K562 (cell line): ENCODE results near the gene RHOBTB3. TPM values are rescaled to one million over a fixed set of nuclear protein-coding genes. Genes with fewer than 3 reads are reported as not detected.
"Not testable (repeated sequence)": the region's sequence is repeated elsewhere in the genome, so short reads cannot be mapped to it uniquely, and the experiment has no call there.

Experiments used
- ATF1 ChIP-seq, 2 experiments: fragments of 450-650 bp in 1 of 2; IDR thresholded peaks; 2 replicates each; pipeline ENCODE4 v1.6.1; 2016; ENCODE audit warnings: missing compliant biosample characterization in 1 of 2, missing genetic modification characterization in 1 of 2
- BACH1 ChIP-seq: fragments of 200-800 bp; sonication (Bioruptor generic); IDR thresholded peaks from 2 replicates; pipeline ENCODE4 v1.6.1; 2016; ENCODE audit warnings: missing genetic modification characterization, missing compliant biosample characterization
- BCL6 ChIP-seq: fragments of 250-450 bp; sonication (Bioruptor Pico); IDR thresholded peaks from 2 replicates; pipeline ENCODE4 v1.4.0; 2020
- CEBPB ChIP-seq: fragments of 450-650 bp; IDR thresholded peaks from 2 replicates; pipeline ENCODE4 v1.6.1; 2016; ENCODE audit warnings: missing genetic modification characterization, missing compliant biosample characterization
- DIDO1 ChIP-seq: fragments of 450-650 bp; IDR thresholded peaks from 2 replicates; pipeline ENCODE4 v1.6.1; 2016; ENCODE audit warnings: low read depth, missing biosample characterization, missing genetic modification characterization
- ELF2 ChIP-seq: fragments of 250-450 bp; sonication (Bioruptor Pico); IDR thresholded peaks from 2 replicates; pipeline ENCODE4 v1.5.0; 2021; ENCODE audit warnings: mild to moderate bottlenecking
- ELF4 ChIP-seq: fragments of 450-650 bp; formaldehyde crosslinking; IDR thresholded peaks from 2 replicates; pipeline ENCODE4 v1.4.0; 2022; ENCODE audit warnings: missing genetic modification characterization
- FOXA3 ChIP-seq, 2 experiments: fragments of 450-650 bp in 1 of 2; sonication (generic) in 1 of 2; formaldehyde crosslinking; IDR thresholded peaks in 1 of 2; conservative IDR thresholded peaks in 1 of 2; 2 replicates each; pipeline versions ENCODE4 v1.4.0 to v1.8.0; 2020 to 2022; ENCODE audit warnings: mild to moderate bottlenecking in 2 of 2, missing genetic modification reagents in 1 of 2
- GATAD2A ChIP-seq: fragments of 450-650 bp; IDR thresholded peaks from 2 replicates; pipeline ENCODE4 v1.6.1; 2017
- HMBOX1 ChIP-seq: sonication (generic); IDR thresholded peaks from 2 replicates; pipeline ENCODE4 v1.6.1; 2016
- NR2C2 ChIP-seq, 2 experiments: fragments of 200-800 bp in 1 of 2; sonication (Bioruptor generic) in 1 of 2; sonication (generic) in 1 of 2; formaldehyde crosslinking in 1 of 2; IDR thresholded peaks; 2 replicates each; pipeline versions ENCODE4 v1.6.1 to v1.8.0; 2016 to 2022; ENCODE audit warnings: mild to moderate bottlenecking in 1 of 2, missing compliant biosample characterization in 1 of 2, missing genetic modification characterization in 1 of 2, missing genetic modification reagents in 1 of 2
- OTX1 ChIP-seq: fragments of 450-650 bp; formaldehyde crosslinking; IDR thresholded peaks from 2 replicates; pipeline ENCODE4 v1.4.0; 2022; ENCODE audit warnings: mild to moderate bottlenecking
- PHTF2 ChIP-seq: fragments of 250-450 bp; sonication (Bioruptor Pico); IDR thresholded peaks from 2 replicates; pipeline ENCODE4 v1.5.0; 2021; ENCODE audit warnings: mild to moderate bottlenecking
- SMAD3 ChIP-seq: fragments of 450-650 bp; formaldehyde crosslinking; conservative IDR thresholded peaks from 2 replicates; pipeline ENCODE4 v1.4.0; 2020; ENCODE audit warnings: mild to moderate bottlenecking
- SMAD4 ChIP-seq: fragments of 250-450 bp; sonication (Bioruptor Pico); conservative IDR thresholded peaks from 2 replicates; pipeline ENCODE4 v1.8.0; 2021; ENCODE audit warnings: inconsistent platforms, mild to moderate bottlenecking, moderate library complexity
- SNAPC5 ChIP-seq: fragments of 250-450 bp; sonication (Bioruptor Pico); IDR thresholded peaks from 2 replicates; pipeline ENCODE4 v1.8.0; 2021; ENCODE audit warnings: moderate library complexity, mild to moderate bottlenecking, inconsistent platforms
- SOX6 ChIP-seq: fragments of 450-650 bp; IDR thresholded peaks from 2 replicates; pipeline ENCODE4 v1.6.1; 2014; ENCODE audit warnings: mild to moderate bottlenecking
- VEZF1 ChIP-seq: fragments of 200-800 bp; sonication (Bioruptor generic); IDR thresholded peaks from 2 replicates; pipeline ENCODE4 v1.6.1; 2017; ENCODE audit warnings: missing genetic modification characterization, missing compliant biosample characterization
- YY1 ChIP-seq, 3 experiments: IDR thresholded peaks; 2 replicates each; pipeline ENCODE4 v1.6.1; 2011; ENCODE audit warnings: low read length in 2 of 3, mild to moderate bottlenecking in 2 of 3, moderate library complexity in 2 of 3, borderline replicate concordance in 1 of 3, control low read depth in 1 of 3, low read depth in 1 of 3; ENCODE audit not compliant: insufficient read depth in 3 of 3, insufficient replicate concordance in 2 of 3, control insufficient read depth in 1 of 3, insufficient read length in 1 of 3; ENCODE audit errors: extremely low read depth in 1 of 3
- ZBTB17 ChIP-seq: fragments of 450-650 bp; formaldehyde crosslinking; IDR thresholded peaks from 2 replicates; pipeline ENCODE4 v1.4.0; 2020; ENCODE audit warnings: mild to moderate bottlenecking
- ZFP1 ChIP-seq: fragments of 450-650 bp; formaldehyde crosslinking; IDR thresholded peaks from 2 replicates; pipeline ENCODE4 v1.4.0; 2020; ENCODE audit warnings: mild to moderate bottlenecking, mixed read lengths
- ZNF23 ChIP-seq: fragments of 250-450 bp; sonication (Bioruptor Pico); IDR thresholded peaks from 2 replicates; pipeline ENCODE4 v1.4.0; 2020; ENCODE audit warnings: mild to moderate bottlenecking
- ZNF253 ChIP-seq: fragments of 250-450 bp; sonication (Bioruptor Pico); conservative IDR thresholded peaks from 2 replicates; pipeline ENCODE4 v1.6.1; 2021; ENCODE audit warnings: mild to moderate bottlenecking
- ZNF444 ChIP-seq: fragments of 250-450 bp; sonication (Bioruptor Pico); IDR thresholded peaks from 2 replicates; pipeline ENCODE4 v1.4.0; 2020; ENCODE audit warnings: mild to moderate bottlenecking, moderate library complexity
- ZNF75A ChIP-seq: fragments of 450-650 bp; formaldehyde crosslinking; IDR thresholded peaks from 2 replicates; pipeline ENCODE4 v1.4.0; 2020; ENCODE audit warnings: mild to moderate bottlenecking
- ZNF764 ChIP-seq: fragments of 250-450 bp; sonication (Bioruptor Pico); IDR thresholded peaks from 2 replicates; pipeline ENCODE4 v1.4.0; 2020; ENCODE audit warnings: low read depth, mild to moderate bottlenecking, moderate library complexity
- polyA plus RNA-seq, 8 experiments: library from polyadenylated mRNA; depleted of rRNA in 4 of 8; stranded (reverse) in 5 of 8; unstranded in 3 of 8; fragments of >200 nt; fragmentation: Nextera tagmentation in 2 of 8; fragmentation: Illumina TruSeq in 1 of 8; extraction: Ambion mirVana in 2 of 8; extraction: Trizol in 1 of 8; gene quantifications; 2 replicates each; pipeline versions ENCODE4 v1.2.1 to v1.2.3, GENCODE V29; 2011 to 2014; ENCODE audit warnings: inconsistent platforms in 1 of 8, missing spikeins in 1 of 8
- total RNA-seq, 7 experiments: library from RNA; depleted of rRNA in 6 of 7; stranded (reverse); fragments of >200 nt in 6 of 7; fragmentation: Illumina TruSeq in 2 of 7; extraction: Trizol in 2 of 7; gene quantifications; 2 replicates each; pipeline versions ENCODE4 v1.2.1 to v1.2.3, GENCODE V29; 2011 to 2021; ENCODE audit warnings: low replicate concordance in 1 of 7

The RHOBTB3 gene
- total and polyA plus RNA-seq, 9 of the 15 experiments (the other 6 are each of a cell fraction or from before 2014, with no cell fraction given) = 39.7 to 143 (median 115) TPM

- TF ChIP-seq ZFP1 (peak; percentile 92), ELF2 (CRISPR knock-in tag) (peak; percentile 88), VEZF1 (CRISPR knock-in tag) (peak; percentile 50), FOXA3 (CRISPR knock-in tag; conservative IDR thresholded peaks at IDR 0.05 in 1 of 2, IDR thresholded peaks at IDR 0.05 in 1 of 2) (0 out of 4 replicates have a peak, but pooled peaks of 1 of the 2 experiments have one; percentile 8), ELF4 (CRISPR knock-in tag) (peak; percentile 96), ZNF75A (CRISPR knock-in tag) (peak; percentile 70), ZNF23 (peak; percentile 67; the same call in 1 of the 2 replicates), CEBPB (tag) (peak; percentile 40; the same call in 1 of the 2 replicates), SMAD4 (CRISPR knock-in tag) (peak; percentile 98), YY1 (IDR thresholded peaks at IDR 0.05; ENCODE audit: borderline replicate concordance in 1 of 3, control insufficient read depth in 1 of 3, extremely low read depth in 1 of 3, insufficient read depth in 3 of 3, insufficient read length in 1 of 3, insufficient replicate concordance in 2 of 3, low read depth in 1 of 3, low read length in 2 of 3) (peak in 1 of 3 experiments; percentile 37), ZBTB17 (CRISPR knock-in tag) (peak; percentile 96), GATAD2A (peak; percentile 97), SMAD3 (CRISPR knock-in tag) (peak; percentile 97), NR2C2 (tag; IDR thresholded peaks at IDR 0.05) (peak; percentile 72), BCL6 (CRISPR knock-in tag) (peak; percentile 95), SNAPC5 (CRISPR knock-in tag) (peak; percentile 66; the same call in 1 of the 2 replicates), ZNF444 (CRISPR knock-in tag) (peak; percentile 61; the same call in 1 of the 2 replicates), DIDO1 (tag) (peak; percentile 89; the same call in 1 of the 2 replicates), SOX6 (peak; percentile 34; the same call in 1 of the 2 replicates), ZNF764 (CRISPR knock-in tag) (peak; percentile 14; the same call in 1 of the 2 replicates), PHTF2 (CRISPR knock-in tag) (peak; percentile 92), BACH1 (tag) (peak; percentile 92), ZNF253 (CRISPR knock-in tag) (peak; percentile 76; the same call in 1 of the 2 replicates), OTX1 (CRISPR knock-in tag) (peak; percentile 79; the same call in 1 of the 2 replicates), ATF1 (tag; IDR thresholded peaks at IDR 0.05) (peak; percentile 62), HMBOX1 (peak; percentile 71; the same call in 1 of the 2 replicates)
- not testable (repeated sequence) for TF ChIP-seq NR2C2, ATF1 (CRISPR knock-in tag; IDR thresholded peaks at IDR 0.05)
Observed at GRCh38 chr5:95707534-95708188, 23.5 kb upstream of the RHOBTB3 start (continued).
